Neural crest cell (in vitro differentiated cells): Measurements from ENCODE around the gene MTMR4. TPM values are rescaled to one million over a fixed set of nuclear protein-coding genes. Genes with fewer than 3 reads are reported as not detected.

Experiments
- DNase-seq: peaks from one replicate; pipeline ENCODE4 v3.0.0; 2021; ENCODE audit warnings: low read depth, mixed read lengths, low spot score
- H3K27ac Mint-ChIP-seq: one replicate; pipeline ENCODE4 v1.8.0; 2021; ENCODE audit warnings: mild to moderate bottlenecking, mixed read lengths; ENCODE audit not compliant: unreplicated experiment
- H3K27me3 Mint-ChIP-seq: 2 replicates; pipeline ENCODE4 v1.8.0; 2021; ENCODE audit warnings: low read depth, mild to moderate bottlenecking, mixed read lengths
- H3K36me3 Mint-ChIP-seq: 2 replicates; pipeline ENCODE4 v1.8.0; 2021; ENCODE audit warnings: low read depth, mild to moderate bottlenecking, mixed read lengths
- H3K4me1 Mint-ChIP-seq: 2 replicates; pipeline ENCODE4 v1.8.0; 2021; ENCODE audit warnings: mixed read lengths
- H3K4me3 Mint-ChIP-seq: one replicate; pipeline ENCODE4 v1.8.0; 2021; ENCODE audit warnings: mild to moderate bottlenecking, mixed read lengths
- H3K9me3 Mint-ChIP-seq: 2 replicates; pipeline ENCODE4 v1.8.0; 2021; ENCODE audit warnings: mixed read lengths
- total RNA-seq: library from RNA; stranded (reverse); gene quantifications from 2 replicates; pipeline ENCODE4 v1.2.1, GENCODE V29; 2021
- TF ChIP-seq, protein P1 (sequence below): fragments of 200-600 bp; sonication (generic); conservative IDR thresholded peaks from 2 replicates; pipeline ENCODE4 v1.5.0; 2021; ENCODE audit warnings: antibody characterized with exemption, mild to moderate bottlenecking

MTMR4 gene
- total RNA-seq, 1 donor from 2014 or later, result 97.4 TPM

- H3K4me1 Mint-ChIP-seq, result peaks cover 15% of the 10 kb centered on the region
- H3K9me3 Mint-ChIP-seq, result no peaks in the 10 kb centered on the region
- H3K27me3 Mint-ChIP-seq, result peaks cover 13% of the 10 kb centered on the region
- no peak overlapping the region for H3K4me3 Mint-ChIP-seq
- peak overlapping the region; percentile 15 for H3K27ac Mint-ChIP-seq
- no peaks in the 10 kb centered on the region for H3K36me3 Mint-ChIP-seq
- no peak for DNase-seq
- TF ChIP-seq, protein P1, sequence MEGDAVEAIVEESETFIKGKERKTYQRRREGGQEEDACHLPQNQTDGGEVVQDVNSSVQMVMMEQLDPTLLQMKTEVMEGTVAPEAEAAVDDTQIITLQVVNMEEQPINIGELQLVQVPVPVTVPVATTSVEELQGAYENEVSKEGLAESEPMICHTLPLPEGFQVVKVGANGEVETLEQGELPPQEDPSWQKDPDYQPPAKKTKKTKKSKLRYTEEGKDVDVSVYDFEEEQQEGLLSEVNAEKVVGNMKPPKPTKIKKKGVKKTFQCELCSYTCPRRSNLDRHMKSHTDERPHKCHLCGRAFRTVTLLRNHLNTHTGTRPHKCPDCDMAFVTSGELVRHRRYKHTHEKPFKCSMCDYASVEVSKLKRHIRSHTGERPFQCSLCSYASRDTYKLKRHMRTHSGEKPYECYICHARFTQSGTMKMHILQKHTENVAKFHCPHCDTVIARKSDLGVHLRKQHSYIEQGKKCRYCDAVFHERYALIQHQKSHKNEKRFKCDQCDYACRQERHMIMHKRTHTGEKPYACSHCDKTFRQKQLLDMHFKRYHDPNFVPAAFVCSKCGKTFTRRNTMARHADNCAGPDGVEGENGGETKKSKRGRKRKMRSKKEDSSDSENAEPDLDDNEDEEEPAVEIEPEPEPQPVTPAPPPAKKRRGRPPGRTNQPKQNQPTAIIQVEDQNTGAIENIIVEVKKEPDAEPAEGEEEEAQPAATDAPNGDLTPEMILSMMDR, result no peak
Observed at GRCh38 chr17:58525239-58525638, 10.8 kb upstream of the MTMR4 start.

DNA sequence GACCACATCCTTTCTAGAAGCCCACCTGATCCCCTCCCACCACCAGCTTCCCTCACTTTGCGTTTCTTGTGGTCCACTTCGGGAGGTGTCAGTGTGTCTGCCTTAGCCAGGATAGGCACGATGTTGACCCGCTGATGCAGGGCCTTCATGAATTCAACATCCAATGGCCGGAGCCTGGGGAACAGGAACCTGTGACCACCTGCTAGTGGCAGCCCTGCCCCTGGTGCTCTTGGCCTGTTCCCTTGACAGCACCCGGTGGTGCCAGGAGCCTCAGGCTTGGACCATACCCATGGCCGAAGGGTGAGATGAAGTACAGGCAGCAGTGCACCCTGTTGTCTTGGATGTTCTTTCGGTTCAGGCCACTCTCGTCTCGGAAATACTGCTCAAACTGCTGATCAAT, 7.2 kb upstream of the MTMR4 start:
- no peak overlapping the region for H3K27ac Mint-ChIP-seq
- TF ChIP-seq, protein P1, result no peak
- no peaks in the 10 kb centered on the region for H3K9me3 Mint-ChIP-seq
- no peak for DNase-seq
- H3K4me1 Mint-ChIP-seq, result peaks cover 17% of the 10 kb centered on the region
- H3K27me3 Mint-ChIP-seq, result peaks cover 5% of the 10 kb centered on the region
- H3K36me3 Mint-ChIP-seq, result no peaks in the 10 kb centered on the region
- H3K4me3 Mint-ChIP-seq, result peak overlapping the region; percentile 81

DNA sequence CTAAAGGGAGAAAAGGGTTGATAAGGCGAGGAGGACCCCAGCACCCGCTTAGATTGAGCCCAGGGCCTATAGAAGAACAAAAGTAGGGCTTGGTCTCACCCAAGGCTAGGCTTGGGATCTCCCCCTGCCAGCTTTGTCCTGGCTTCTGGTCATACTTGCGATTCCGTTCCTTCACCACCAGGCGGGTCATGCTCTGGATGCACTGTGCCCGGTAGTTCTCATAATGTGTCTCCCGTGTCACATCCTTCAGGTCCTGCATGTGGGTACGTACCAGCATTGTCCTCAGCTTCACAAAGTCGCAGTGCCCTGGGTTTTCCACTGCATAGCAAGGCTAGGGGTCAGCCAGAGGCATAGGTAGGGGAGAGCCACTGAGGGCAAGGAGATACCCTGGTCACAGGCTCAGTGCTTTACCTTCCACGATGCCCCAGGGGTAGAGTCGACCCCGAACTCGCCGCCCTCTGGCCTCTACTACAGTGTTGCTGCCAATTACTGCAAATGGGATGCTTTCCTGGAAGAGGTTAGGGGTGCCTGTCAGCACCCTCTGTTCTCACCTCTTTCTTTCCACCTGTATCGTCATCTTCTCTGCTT, 6.5 kb upstream of the MTMR4 start:
- Mint-ChIP-seq H3K36me3 (no peaks in the 10 kb centered on the region), H3K27me3 (peaks cover 5% of the 10 kb centered on the region), H3K27ac (no peak overlapping the region), H3K9me3 (no peaks in the 10 kb centered on the region), H3K4me1 (peaks cover 25% of the 10 kb centered on the region), H3K4me3 (peak overlapping the region; percentile 81)
- TF ChIP-seq, protein P1, result peak; percentile 56
- peak; percentile 51 for DNase-seq

DNA sequence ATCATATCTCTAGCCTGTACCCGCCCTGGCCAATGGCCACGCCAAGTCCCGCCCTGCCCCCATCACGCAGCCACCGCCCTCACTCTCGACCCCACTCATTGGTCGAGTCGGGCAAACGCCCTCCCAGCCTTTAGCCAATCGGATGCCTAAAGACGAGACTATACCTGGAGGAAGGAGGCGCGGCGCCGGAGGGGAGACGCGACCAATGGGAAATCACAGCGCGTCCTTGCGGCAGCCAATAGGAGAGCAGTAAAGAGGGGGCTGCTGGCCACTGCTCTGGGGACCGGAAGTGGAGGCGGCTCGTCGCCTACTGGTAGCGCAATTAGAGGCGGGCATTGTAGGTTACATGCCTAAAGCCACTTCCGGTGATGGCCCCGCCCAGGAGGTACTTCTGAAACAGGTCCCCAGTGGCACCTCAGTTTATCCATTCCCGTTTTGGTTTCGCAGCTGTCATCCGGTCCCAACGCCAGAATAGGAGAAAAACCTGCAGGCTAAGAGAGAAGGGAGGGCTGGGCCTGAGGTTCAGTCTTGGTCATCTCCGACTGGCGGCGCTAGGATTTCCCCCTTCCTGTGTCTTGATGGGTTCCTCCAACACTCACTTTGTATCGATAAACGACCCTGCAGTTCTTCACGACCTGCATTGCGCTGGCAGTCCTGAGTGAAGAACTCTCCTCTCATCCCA, 3.6 kb upstream of the MTMR4 start:
- no peaks in the 10 kb centered on the region for H3K9me3 Mint-ChIP-seq
- DNase-seq, result peak; percentile 99
- peaks cover 5% of the 10 kb centered on the region for H3K27me3 Mint-ChIP-seq
- TF ChIP-seq, protein P1, result no peak
- peak overlapping the region; percentile 95 for H3K27ac Mint-ChIP-seq
- peak overlapping the region; percentile 94 for H3K4me3 Mint-ChIP-seq
- no peaks in the 10 kb centered on the region for H3K36me3 Mint-ChIP-seq
- H3K4me1 Mint-ChIP-seq, result peaks cover 43% of the 10 kb centered on the region

DNA sequence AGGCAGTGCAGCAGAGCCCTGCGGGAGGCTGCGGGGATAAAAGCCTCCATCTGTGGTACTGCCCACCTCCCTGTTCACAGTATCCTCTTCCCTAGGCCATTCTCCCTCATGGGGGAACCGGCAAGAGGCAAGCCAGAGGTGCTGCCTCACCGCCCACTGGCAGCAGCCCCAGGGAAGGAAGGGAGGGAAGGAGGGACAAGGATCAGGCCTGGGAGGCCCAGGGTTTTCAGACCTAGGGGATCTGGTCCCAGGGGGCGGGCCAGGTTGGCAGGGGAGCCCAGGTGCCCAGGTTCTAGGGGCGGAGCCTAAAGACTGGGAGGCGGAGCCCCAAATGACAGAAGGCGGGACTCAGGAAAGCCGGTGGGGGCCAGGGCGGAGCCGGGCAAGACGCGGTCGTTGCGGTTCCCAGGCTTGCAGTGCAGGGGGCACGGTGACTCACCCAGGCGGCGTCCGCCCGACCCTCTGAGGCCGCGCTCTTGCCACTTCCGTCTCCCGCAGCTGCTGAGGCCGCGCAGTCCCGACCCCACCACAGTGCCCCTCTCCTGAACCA, 3.0 kb upstream of the MTMR4 start:
- DNase-seq, result no peak
- Mint-ChIP-seq H3K9me3 (no peaks in the 10 kb centered on the region), H3K4me3 (peak overlapping the region; percentile 94), H3K36me3 (no peaks in the 10 kb centered on the region), H3K27ac (peak overlapping the region; percentile 25), H3K27me3 (peaks cover 2% of the 10 kb centered on the region), H3K4me1 (peaks cover 47% of the 10 kb centered on the region)
- TF ChIP-seq, protein P1, result no peak
